ENCODE results near the gene FGGY. TPM values are rescaled to one million over a fixed set of nuclear protein-coding genes. Genes with fewer than 3 reads are reported as not detected.

Gene FGGY
- total RNA-seq, 2 donors from 2014 or later: 14.1 to 14.8 TPM

- H3K9me3 ChIP-seq (ENCODE audit: control insufficient read depth, low read length): no peaks in the 10 kb centered on the region
- H3K4me1 Mint-ChIP-seq: peaks cover 40% of the 10 kb centered on the region
- H3K4me3 ChIP-seq (ENCODE audit: low read length): no peak overlapping the region
- H3K9me3 Mint-ChIP-seq: no peaks in the 10 kb centered on the region
- H3K36me3 Mint-ChIP-seq (ENCODE audit: low read depth): no peaks in the 10 kb centered on the region
- no peaks in the 10 kb centered on the region for H3K36me3 ChIP-seq (ENCODE audit: control insufficient read depth, insufficient read depth, low read length)
- H3K27ac ChIP-seq (ENCODE audit: low read depth, low read length): no peak overlapping the region
- no peak overlapping the region for H3K27ac Mint-ChIP-seq
- peaks cover 10% of the 10 kb centered on the region for H3K4me1 ChIP-seq (ENCODE audit: control insufficient read depth, insufficient read depth, low read length)
- H3K9ac ChIP-seq (ENCODE audit: extremely low read depth, low read length, poor library complexity, severe bottlenecking): no peak overlapping the region
- TF ChIP-seq CTCF (conservative IDR thresholded peaks at IDR 0.05): no peak
- no peaks in the 10 kb centered on the region for H3K27me3 Mint-ChIP-seq (ENCODE audit: insufficient read depth)
- H3K4me3 Mint-ChIP-seq: no peak overlapping the region
- no peaks in the 10 kb centered on the region for H3K27me3 ChIP-seq (ENCODE audit: control insufficient read depth, insufficient read depth, low read length, poor library complexity, severe bottlenecking)
- WGBS, 2 experiments (ENCODE audit: insufficient coverage in 1 of 2, insufficient read length in 1 of 2): 87% methylated on average over 5 of the region's 6 CpGs; no CpG with 5 or more reads in 1 of the 2 experiments
- no peak for DNase-seq
Measured at GRCh38 chr1:59394706-59395425, 98.0 kb downstream of the FGGY start.

- Histone ChIP-seq H3K36me3 (ENCODE audit: control insufficient read depth, insufficient read depth, low read length) (no peaks in the 10 kb centered on the region), H3K4me1 (ENCODE audit: control insufficient read depth, insufficient read depth, low read length) (peaks cover 10% of the 10 kb centered on the region), H3K4me3 (ENCODE audit: low read length) (no peak overlapping the region), H3K27ac (ENCODE audit: low read depth, low read length) (no peak overlapping the region), H3K27me3 (ENCODE audit: control insufficient read depth, insufficient read depth, low read length, poor library complexity, severe bottlenecking) (no peaks in the 10 kb centered on the region), H3K9ac (ENCODE audit: extremely low read depth, low read length, poor library complexity, severe bottlenecking) (no peak overlapping the region), H3K9me3 (ENCODE audit: control insufficient read depth, low read length) (no peaks in the 10 kb centered on the region)
- no peak for TF ChIP-seq CTCF (conservative IDR thresholded peaks at IDR 0.05)
- Mint-ChIP-seq H3K36me3 (ENCODE audit: low read depth) (no peaks in the 10 kb centered on the region), H3K4me3 (no peak overlapping the region), H3K9me3 (no peaks in the 10 kb centered on the region), H3K27me3 (ENCODE audit: insufficient read depth) (no peaks in the 10 kb centered on the region), H3K27ac (no peak overlapping the region), H3K4me1 (peaks cover 34% of the 10 kb centered on the region)
- DNase-seq: no peak
- WGBS, 2 experiments (ENCODE audit: insufficient coverage in 1 of 2, insufficient read length in 1 of 2): 80 to 96% methylated on average over 1 of the region's 1 CpG
Measured at GRCh38 chr1:59396387-59396786, 99.5 kb downstream of the FGGY start.

- 75 to 87% methylated on average over 3 to 7 of the region's 7 CpGs for WGBS, 2 experiments (ENCODE audit: insufficient coverage in 1 of 2, insufficient read length in 1 of 2)
Measured at GRCh38 chr1:59397139-59397858, 100.4 kb downstream of the FGGY start.

More at GRCh38 chr1:59397139-59397858, 100.4 kb downstream of the FGGY start:
- H3K9me3 Mint-ChIP-seq: no peaks in the 10 kb centered on the region
- H3K9me3 ChIP-seq (ENCODE audit: control insufficient read depth, low read length): no peaks in the 10 kb centered on the region
- peaks cover 34% of the 10 kb centered on the region for H3K4me1 Mint-ChIP-seq
- no peak overlapping the region for H3K4me3 Mint-ChIP-seq
- H3K4me1 ChIP-seq (ENCODE audit: control insufficient read depth, insufficient read depth, low read length): peaks cover 10% of the 10 kb centered on the region
- no peak overlapping the region for H3K9ac ChIP-seq (ENCODE audit: extremely low read depth, low read length, poor library complexity, severe bottlenecking)
- H3K36me3 Mint-ChIP-seq (ENCODE audit: low read depth): no peaks in the 10 kb centered on the region
- DNase-seq: no peak
- no peak overlapping the region for H3K4me3 ChIP-seq (ENCODE audit: low read length)
- H3K27me3 Mint-ChIP-seq (ENCODE audit: insufficient read depth): no peaks in the 10 kb centered on the region
- no peak for TF ChIP-seq CTCF (conservative IDR thresholded peaks at IDR 0.05)
- H3K27ac Mint-ChIP-seq: no peak overlapping the region
- no peaks in the 10 kb centered on the region for H3K36me3 ChIP-seq (ENCODE audit: control insufficient read depth, insufficient read depth, low read length)
- no peak overlapping the region for H3K27ac ChIP-seq (ENCODE audit: low read depth, low read length)
- no peaks in the 10 kb centered on the region for H3K27me3 ChIP-seq (ENCODE audit: control insufficient read depth, insufficient read depth, low read length, poor library complexity, severe bottlenecking)

All from endodermal cell (in vitro differentiated cells).